ENCODE data around the gene CDCA8. TPM values are rescaled to one million over a fixed set of nuclear protein-coding genes. Genes with fewer than 3 reads are reported as not detected.

The CDCA8 gene
- total RNA-seq, 2 donors from 2014 or later: 2.1 to 8.6 TPM

GRCh38 chr1:37670133-37670532 lies 22.2 kb upstream of the CDCA8 start:
- peaks cover 4% of the 10 kb centered on the region for H3K27me3 ChIP-seq (replicated peaks; ENCODE audit: insufficient read depth)
- 71% methylated on average over 2 of the region's 2 CpGs for WGBS
- H3K4me3 ChIP-seq: no peak overlapping the region
- intact Hi-C loops (cut with DNase I): no loop called here
- H3K9me3 ChIP-seq: no peaks in the 10 kb centered on the region
- no peak for DNase-seq (ENCODE audit: low spot score)
- no peaks in the 10 kb centered on the region for H3K4me1 ChIP-seq (replicated peaks)
- H3K27ac ChIP-seq: no peak overlapping the region
- TF ChIP-seq POLR2A (IDR thresholded peaks at IDR 0.05): no peak
- TF ChIP-seq POLR2AphosphoS5 (IDR thresholded peaks at IDR 0.05): no peak
- TF ChIP-seq CTCF (IDR thresholded peaks at IDR 0.05): no peak
- H3K36me3 ChIP-seq: no peaks in the 10 kb centered on the region

- intact Hi-C loops (cut with DNase I): no loop called here
- Histone ChIP-seq H3K4me1 (replicated peaks) (no peaks in the 10 kb centered on the region), H3K27me3 (replicated peaks; ENCODE audit: insufficient read depth) (peaks cover 4% of the 10 kb centered on the region), H3K9me3 (no peaks in the 10 kb centered on the region), H3K27ac (no peak overlapping the region), H3K36me3 (no peaks in the 10 kb centered on the region), H3K4me3 (no peak overlapping the region)
- no peak for DNase-seq (ENCODE audit: low spot score)
- WGBS: 69% methylated on average over 6 of the region's 6 CpGs
- TF ChIP-seq POLR2AphosphoS5 (IDR thresholded peaks at IDR 0.05) (no peak), POLR2A (IDR thresholded peaks at IDR 0.05) (no peak)
Measured at GRCh38 chr1:37671261-37671660, 21.1 kb upstream of the CDCA8 start.

- H3K27ac ChIP-seq: no peak overlapping the region
- peaks cover 4% of the 10 kb centered on the region for H3K27me3 ChIP-seq (replicated peaks; ENCODE audit: insufficient read depth)
- peaks cover 5% of the 10 kb centered on the region for H3K4me1 ChIP-seq (replicated peaks)
- DNase-seq (ENCODE audit: low spot score): no peak
- TF ChIP-seq CTCF (IDR thresholded peaks at IDR 0.05) (no peak), POLR2A (IDR thresholded peaks at IDR 0.05) (no peak), POLR2AphosphoS5 (IDR thresholded peaks at IDR 0.05) (no peak)
- no peaks in the 10 kb centered on the region for H3K36me3 ChIP-seq
- intact Hi-C loops (cut with DNase I): no loop called here
- no peak overlapping the region for H3K4me3 ChIP-seq
- WGBS: 52% methylated on average over 9 of the region's 9 CpGs
- no peaks in the 10 kb centered on the region for H3K9me3 ChIP-seq
Measured at GRCh38 chr1:37672136-37672870, 20.0 kb upstream of the CDCA8 start.

GRCh38 chr1:37673920-37674319 lies 18.4 kb upstream of the CDCA8 start:
- Histone ChIP-seq H3K9me3 (no peaks in the 10 kb centered on the region), H3K27me3 (replicated peaks; ENCODE audit: insufficient read depth) (peaks cover 4% of the 10 kb centered on the region), H3K27ac (no peak overlapping the region), H3K36me3 (no peaks in the 10 kb centered on the region), H3K4me3 (no peak overlapping the region), H3K4me1 (replicated peaks) (peaks cover 5% of the 10 kb centered on the region)
- intact Hi-C loops (cut with DNase I): no loop called here
- WGBS: 68% methylated on average over 10 of the region's 10 CpGs
- DNase-seq (ENCODE audit: low spot score): no peak
- TF ChIP-seq POLR2A (IDR thresholded peaks at IDR 0.05) (no peak), POLR2AphosphoS5 (IDR thresholded peaks at IDR 0.05) (no peak), CTCF (IDR thresholded peaks at IDR 0.05) (no peak)

GRCh38 chr1:37676281-37677142 lies 15.8 kb upstream of the CDCA8 start:
- no peaks in the 10 kb centered on the region for H3K36me3 ChIP-seq
- WGBS: 7% methylated on average over 14 of the region's 14 CpGs
- no peaks in the 10 kb centered on the region for H3K9me3 ChIP-seq
- H3K4me3 ChIP-seq: no peak overlapping the region
- peaks cover 4% of the 10 kb centered on the region for H3K27me3 ChIP-seq (replicated peaks; ENCODE audit: insufficient read depth)
- DNase-seq (ENCODE audit: low spot score): peak; percentile 17
- TF ChIP-seq CTCF (IDR thresholded peaks at IDR 0.05) (peak in 1 of 4 experiments; percentile 3), POLR2A (IDR thresholded peaks at IDR 0.05) (no peak), POLR2AphosphoS5 (IDR thresholded peaks at IDR 0.05) (peak; percentile 69)
- intact Hi-C loops (cut with DNase I): loop anchor here (2.0 kb wide), 1 partner anchor 72 kb away; no protein-coding TSS in a partner anchor
- peak overlapping the region in 1 of 2 donors; percentile 30 for H3K27ac ChIP-seq
- peaks cover 5% of the 10 kb centered on the region for H3K4me1 ChIP-seq (replicated peaks)
